Measurements from ENCODE around the gene SRSF2. TPM values are rescaled to one million over a fixed set of nuclear protein-coding genes. Genes with fewer than 3 reads are reported as not detected.
"Not testable (repeated sequence)": the region's sequence is repeated elsewhere in the genome, so short reads cannot be mapped to it uniquely, and the experiment has no call there.

SRSF2 gene
- total RNA-seq, 2 donors from 2014 or later: 163 to 300 TPM

DNA sequence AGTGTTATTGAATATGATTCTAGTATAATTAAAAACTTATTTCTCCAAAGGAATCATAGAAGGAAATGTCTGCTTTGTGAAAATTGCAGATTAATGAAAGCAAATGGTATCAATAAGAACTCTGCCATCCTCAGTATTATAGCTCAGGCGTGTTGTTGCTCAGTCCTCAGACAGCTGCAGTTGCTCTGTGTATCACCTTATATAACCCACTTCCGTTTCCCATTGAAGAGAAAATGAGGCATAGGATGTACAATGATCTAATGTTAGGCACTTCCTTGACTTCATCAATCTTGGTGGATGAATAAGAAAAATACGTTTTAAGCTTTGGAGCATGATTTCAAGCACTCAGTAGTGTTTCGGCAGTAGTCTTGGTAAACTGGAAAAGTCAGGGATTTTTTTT, 14.9 kb upstream of the SRSF2 start:
- H3K36me3 ChIP-seq: no peaks in the 10 kb centered on the region

GRCh38 chr17:76751416-76751993, 14.4 kb upstream of the SRSF2 start:
- TF ChIP-seq, protein P1, sequence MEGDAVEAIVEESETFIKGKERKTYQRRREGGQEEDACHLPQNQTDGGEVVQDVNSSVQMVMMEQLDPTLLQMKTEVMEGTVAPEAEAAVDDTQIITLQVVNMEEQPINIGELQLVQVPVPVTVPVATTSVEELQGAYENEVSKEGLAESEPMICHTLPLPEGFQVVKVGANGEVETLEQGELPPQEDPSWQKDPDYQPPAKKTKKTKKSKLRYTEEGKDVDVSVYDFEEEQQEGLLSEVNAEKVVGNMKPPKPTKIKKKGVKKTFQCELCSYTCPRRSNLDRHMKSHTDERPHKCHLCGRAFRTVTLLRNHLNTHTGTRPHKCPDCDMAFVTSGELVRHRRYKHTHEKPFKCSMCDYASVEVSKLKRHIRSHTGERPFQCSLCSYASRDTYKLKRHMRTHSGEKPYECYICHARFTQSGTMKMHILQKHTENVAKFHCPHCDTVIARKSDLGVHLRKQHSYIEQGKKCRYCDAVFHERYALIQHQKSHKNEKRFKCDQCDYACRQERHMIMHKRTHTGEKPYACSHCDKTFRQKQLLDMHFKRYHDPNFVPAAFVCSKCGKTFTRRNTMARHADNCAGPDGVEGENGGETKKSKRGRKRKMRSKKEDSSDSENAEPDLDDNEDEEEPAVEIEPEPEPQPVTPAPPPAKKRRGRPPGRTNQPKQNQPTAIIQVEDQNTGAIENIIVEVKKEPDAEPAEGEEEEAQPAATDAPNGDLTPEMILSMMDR (IDR thresholded peaks at IDR 0.05): no peak
- H3K4me3 ChIP-seq: no peak overlapping the region
- no peaks in the 10 kb centered on the region for H3K9me3 ChIP-seq
- intact Hi-C loops (cut with DNase I): no loop called here
- H3K27me3 ChIP-seq: no peaks in the 10 kb centered on the region
- no peaks in the 10 kb centered on the region for H3K36me3 ChIP-seq
- no peak for DNase-seq
- H3K9ac ChIP-seq (ENCODE audit: low read depth in 2 of 2, low read length in 2 of 2): no peak overlapping the region
- H3K4me1 ChIP-seq: no peaks in the 10 kb centered on the region
- no peak overlapping the region for H3K27ac ChIP-seq

More for the DNA sequence above, 14.9 kb upstream of the SRSF2 start:
- H3K27me3 ChIP-seq: no peaks in the 10 kb centered on the region
- DNase-seq: no peak
- H3K9ac ChIP-seq (ENCODE audit: low read depth in 2 of 2, low read length in 2 of 2): no peak overlapping the region
- TF ChIP-seq, protein P1 (IDR thresholded peaks at IDR 0.05): no peak
- no peak overlapping the region for H3K4me3 ChIP-seq
- no peaks in the 10 kb centered on the region for H3K9me3 ChIP-seq
- intact Hi-C loops (cut with DNase I): no loop called here
- no peaks in the 10 kb centered on the region for H3K4me1 ChIP-seq
- H3K27ac ChIP-seq: no peak overlapping the region

DNA sequence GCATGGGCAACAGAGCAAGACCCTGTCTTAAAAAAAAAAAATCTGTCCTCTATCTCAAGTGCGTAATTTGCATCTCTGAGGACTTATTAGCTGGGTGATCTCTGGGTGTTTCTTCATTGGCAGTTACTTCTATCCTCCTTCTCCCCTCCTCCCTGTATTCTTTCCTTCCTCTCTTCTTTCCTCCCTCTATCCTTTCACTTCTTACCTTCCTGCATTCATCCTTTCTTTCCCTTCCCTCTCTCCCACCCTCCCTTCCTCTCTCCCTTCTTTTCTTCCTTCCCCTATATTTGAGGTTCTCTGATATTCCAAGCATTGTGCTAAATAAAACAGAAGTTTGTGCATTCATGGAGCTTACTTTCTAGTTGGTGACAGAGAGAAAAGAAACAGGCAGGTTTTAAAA, 11.5 kb upstream of the SRSF2 start:
- H3K4me3 ChIP-seq: no peak overlapping the region
- H3K27ac ChIP-seq: no peak overlapping the region
- no peak for DNase-seq
- TF ChIP-seq, protein P1 (IDR thresholded peaks at IDR 0.05): no peak
- H3K36me3 ChIP-seq: peaks cover 9% of the 10 kb centered on the region
- no peaks in the 10 kb centered on the region for H3K4me1 ChIP-seq
- no peak overlapping the region for H3K9ac ChIP-seq (ENCODE audit: low read depth in 2 of 2, low read length in 2 of 2)
- intact Hi-C loops (cut with DNase I): no loop called here
- H3K27me3 ChIP-seq: no peaks in the 10 kb centered on the region
- H3K9me3 ChIP-seq: no peaks in the 10 kb centered on the region

- Histone ChIP-seq H3K4me1 (no peaks in the 10 kb centered on the region), H3K4me3 (no peak overlapping the region), H3K9ac (ENCODE audit: low read depth in 2 of 2, low read length in 2 of 2) (no peak overlapping the region), H3K9me3 (no peaks in the 10 kb centered on the region), H3K36me3 (peaks cover 9% of the 10 kb centered on the region), H3K27me3 (no peaks in the 10 kb centered on the region), H3K27ac (no peak overlapping the region)
- TF ChIP-seq, protein P1 (IDR thresholded peaks at IDR 0.05): no peak
- intact Hi-C loops (cut with DNase I): no loop called here
- DNase-seq: no peak
Measured at GRCh38 chr17:76747716-76748363, 10.7 kb upstream of the SRSF2 start.

- H3K4me1 ChIP-seq; H3K9ac ChIP-seq (ENCODE audit: low read depth in 2 of 2, low read length in 2 of 2); H3K27ac ChIP-seq; H3K36me3 ChIP-seq; DNase-seq; H3K4me3 ChIP-seq; H3K9me3 ChIP-seq; intact Hi-C loops (cut with DNase I); H3K27me3 ChIP-seq: not testable (repeated sequence)
Measured at GRCh38 chr17:76745785-76746184, 8.7 kb upstream of the SRSF2 start.

DNA sequence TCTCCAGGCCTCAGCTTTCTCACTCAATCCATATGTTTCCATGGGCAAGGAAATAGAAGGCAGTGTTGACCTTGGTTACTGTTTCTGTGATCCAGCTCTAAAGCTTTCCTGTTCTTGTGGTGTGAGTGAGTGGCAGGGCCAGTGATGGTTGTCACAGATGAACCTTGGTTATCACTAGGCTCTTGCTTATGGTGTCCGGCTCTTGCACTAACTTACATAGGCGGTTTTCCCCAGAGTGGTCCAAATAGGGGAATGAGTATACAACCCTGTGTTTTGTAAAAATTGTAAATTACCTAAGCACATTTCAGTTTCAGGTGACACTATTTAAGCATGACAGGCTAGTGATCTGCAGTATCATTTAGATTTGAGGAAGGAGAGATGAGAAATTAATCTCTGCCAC, 7.6 kb upstream of the SRSF2 start:
- no peak overlapping the region for H3K9ac ChIP-seq (ENCODE audit: low read depth in 2 of 2, low read length in 2 of 2)
- H3K27me3 ChIP-seq: no peaks in the 10 kb centered on the region
- H3K4me3 ChIP-seq: no peak overlapping the region
- TF ChIP-seq, protein P1 (IDR thresholded peaks at IDR 0.05): no peak
- H3K9me3 ChIP-seq: no peaks in the 10 kb centered on the region
- peaks cover 9% of the 10 kb centered on the region for H3K36me3 ChIP-seq
- intact Hi-C loops (cut with DNase I): no loop called here
- no peak for DNase-seq
- no peak overlapping the region for H3K27ac ChIP-seq
- no peaks in the 10 kb centered on the region for H3K4me1 ChIP-seq
